Measurements from ENCODE around the gene KRT25. TPM values are rescaled to one million over a fixed set of nuclear protein-coding genes. Genes with fewer than 3 reads are reported as not detected.

Gene KRT25
- total and polyA plus RNA-seq, 2 donors (not counting 3 experiments of a cell fraction or from before 2014, with no cell fraction given): not detected

- H3K27ac ChIP-seq (ENCODE audit: insufficient read depth, low read depth, low read length): no peak overlapping the region
- no peak overlapping the region for H3K4me2 ChIP-seq (ENCODE audit: insufficient read depth, low read length)
- H3K4me3 ChIP-seq (replicated peaks in 1 of 3; ENCODE audit: insufficient read depth in 1 of 3, low read depth in 1 of 3, low read length in 3 of 3): no peak overlapping the region
- DNase-seq (ENCODE audit: low read depth, low spot score) (peak; percentile 59), FAIRE-seq (no peak)
- H2AFZ ChIP-seq (ENCODE audit: low read depth, low read length): no peak overlapping the region
- ChIA-PET CTCF (interaction anchor here (0.8 to 3.2 kb wide), 11 partner anchors 10 to 177 kb away, joined by 3 to 24 read pairs (median 5); no protein-coding TSS in a partner anchor), POLR2A (no interaction called here)
- intact Hi-C loops (cut with micrococcal nuclease) (loop anchor here (1.0 kb wide), 3 partner anchors 144 to 177 kb away; no protein-coding TSS in a partner anchor), dilution Hi-C loops (cut with MboI; ENCODE audit: extremely low pct_ligation_motif_present, low sequenced_read_pairs) (no loop called here)
- H3K4me1 ChIP-seq (ENCODE audit: control insufficient read depth, extremely low read depth, insufficient read depth, low read length): no peaks in the 10 kb centered on the region
- H3K36me3 ChIP-seq (ENCODE audit: control insufficient read depth in 2 of 2, extremely low read depth in 1 of 2, insufficient read depth in 2 of 2, low read length in 2 of 2): no peaks in the 10 kb centered on the region
- no TSS peak for BruUV-seq (replicated peaks)
- no peaks in the 10 kb centered on the region for H3K9me1 ChIP-seq (replicated peaks; ENCODE audit: control insufficient read depth, extremely low read depth, insufficient read depth, low read length)
- H4K20me1 ChIP-seq (replicated peaks; ENCODE audit: control insufficient read depth, extremely low read depth, insufficient read depth, low read length): no peaks in the 10 kb centered on the region
- TF ChIP-seq EZH2 (IDR thresholded peaks at IDR 0.05; ENCODE audit: borderline replicate concordance, low read depth, low read length, severe bottlenecking): no peak
- TF ChIP-seq POLR2A (IDR thresholded peaks at IDR 0.05; ENCODE audit: low read depth, low read length): no peak
- TF ChIP-seq CTCF (IDR thresholded peaks at IDR 0.05; ENCODE audit: extremely low read depth in 1 of 2, insufficient read depth in 1 of 2, low read depth in 1 of 2, low read length in 2 of 2): peak; percentile 33 to 49
- no peak for TF ChIP-seq GATA2 (IDR thresholded peaks at IDR 0.05; ENCODE audit: insufficient read depth, insufficient read length, low read depth, low read length)
- TF ChIP-seq MAX (IDR thresholded peaks at IDR 0.05; ENCODE audit: insufficient read depth, insufficient read length): no peak
- peaks cover 12 to 15% of the 10 kb centered on the region in 2 experiments for H3K27me3 ChIP-seq (ENCODE audit: control insufficient read depth in 2 of 2, insufficient read depth in 2 of 2, low read length in 2 of 2)
- H3K9me3 ChIP-seq (replicated peaks; ENCODE audit: control insufficient read depth, insufficient read depth, low read length): no peaks in the 10 kb centered on the region
- no peak overlapping the region for H3K9ac ChIP-seq (replicated peaks; ENCODE audit: extremely low read depth, insufficient read depth, low read length)
- H3K79me2 ChIP-seq (ENCODE audit: control insufficient read depth, insufficient read depth, low read length): no peaks in the 10 kb centered on the region
These were observed 36.8 kb upstream of the KRT25 start for GRCh38 chr17:40791787-40792436.

Data from endothelial cell of umbilical vein (primary cell).